DND-41 (cell line): ENCODE data around the gene B3GALNT1.

Source experiments
- ATAC-seq: fragments of 200-7000 bp; cut with Tn5 transposase; 3 replicates; pipeline ENCODE4 v1.9.1; 2021; ENCODE audit warnings: low read depth; ENCODE audit not compliant: insufficient read depth
- DNase-seq: peaks from one replicate; pipeline ENCODE4 v3.0.0-alpha.2; 2020
- H2AFZ ChIP-seq: 2 replicates; pipeline ENCODE4 v1.6.0; 2012; ENCODE audit warnings: low read depth, low read length
- H3K27ac ChIP-seq: 2 replicates; pipeline ENCODE4 v1.5.1; 2012; ENCODE audit warnings: low read length, inconsistent platforms
- H3K27me3 ChIP-seq: fragments of 200-600 bp; sonication (generic); 2 replicates; pipeline ENCODE4 v1.6.0; 2012; ENCODE audit warnings: low read length, mild to moderate bottlenecking, inconsistent platforms; ENCODE audit not compliant: insufficient read depth, poor library complexity
- H3K36me3 ChIP-seq: 2 replicates; pipeline ENCODE4 v1.5.1; 2012; ENCODE audit warnings: low read length, inconsistent platforms; ENCODE audit not compliant: insufficient read depth
- H3K4me1 ChIP-seq: 2 replicates; pipeline ENCODE4 v1.5.1; 2012; ENCODE audit warnings: mild to moderate bottlenecking, low read length; ENCODE audit not compliant: insufficient read depth
- H3K4me2 ChIP-seq: 2 replicates; pipeline ENCODE4 v1.6.0; 2012; ENCODE audit warnings: mild to moderate bottlenecking, moderate library complexity, low read length, inconsistent platforms; ENCODE audit not compliant: insufficient read depth
- H3K4me3 ChIP-seq, 2 experiments: fragments of 200-600 bp in 1 of 2; shearing (Covaris generic) in 1 of 2; 2 replicates each; pipeline ENCODE4 v1.5.1; 2012 to 2016; ENCODE audit warnings: inconsistent platforms in 2 of 2, low read length in 2 of 2, mild to moderate bottlenecking in 2 of 2, low read depth in 1 of 2, moderate library complexity in 1 of 2
- H3K79me2 ChIP-seq: 2 replicates; pipeline ENCODE4 v1.6.0; 2012; ENCODE audit warnings: low read length, inconsistent platforms; ENCODE audit not compliant: insufficient read depth
- H3K9ac ChIP-seq: 2 replicates; pipeline ENCODE4 v1.6.0; 2012; ENCODE audit warnings: low read depth, mild to moderate bottlenecking, inconsistent platforms, low read length, moderate library complexity
- H3K9me3 ChIP-seq: 2 replicates; pipeline ENCODE4 v1.5.1; 2012; ENCODE audit warnings: low read length, moderate library complexity, mild to moderate bottlenecking, inconsistent platforms; ENCODE audit not compliant: insufficient read depth, severe bottlenecking
- H4K20me1 ChIP-seq: 2 replicates; pipeline ENCODE4 v1.6.0; 2012; ENCODE audit warnings: low read length; ENCODE audit not compliant: insufficient read depth
- EZH2 ChIP-seq: IDR thresholded peaks from 3 replicates; pipeline ENCODE4 v1.6.1; 2012; ENCODE audit warnings: borderline replicate concordance, low read depth, mild to moderate bottlenecking, moderate library complexity, low read length, inconsistent platforms; ENCODE audit not compliant: severe bottlenecking
- TF ChIP-seq, protein P1 (sequence below): IDR thresholded peaks from 2 replicates; pipeline ENCODE4 v1.5.1; 2012; ENCODE audit warnings: borderline replicate concordance, low read length, moderate library complexity, mild to moderate bottlenecking; ENCODE audit not compliant: poor library complexity, severe bottlenecking; ENCODE audit errors: extremely low read depth

Gene B3GALNT1

DNA sequence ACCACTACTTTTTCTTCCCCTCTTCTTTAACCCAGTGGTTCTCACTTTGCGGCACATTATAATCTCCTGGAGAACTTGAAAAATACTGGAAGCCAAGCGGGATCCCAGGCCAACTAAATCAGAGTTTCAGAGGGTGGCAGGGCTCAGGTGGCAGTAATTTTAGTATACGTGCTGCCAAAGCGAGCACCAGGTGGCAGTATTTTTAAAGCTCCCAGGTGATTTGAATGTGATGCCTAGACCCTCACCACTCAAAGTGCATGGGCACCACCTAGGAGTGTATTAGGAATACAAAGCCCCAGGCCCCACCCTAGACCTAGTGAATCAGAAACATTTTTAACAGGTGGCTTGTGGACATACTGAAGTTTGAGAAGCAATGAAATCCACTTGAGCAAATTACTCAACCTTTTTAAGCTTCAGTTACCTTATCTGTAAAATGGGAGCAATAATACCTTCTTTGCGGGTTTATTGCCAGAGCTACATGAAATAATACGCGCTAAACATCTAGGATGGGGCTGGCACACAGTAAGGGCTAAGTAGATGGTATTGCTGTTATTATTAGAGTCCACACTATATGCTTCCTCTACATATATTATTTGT lies 8.3 kb downstream of the B3GALNT1 start:
- Histone ChIP-seq H3K4me3 (no peak overlapping the region), H3K9me3 (no peaks in the 10 kb centered on the region), H4K20me1 (no peaks in the 10 kb centered on the region), H3K9ac (no peak overlapping the region), H3K36me3 (no peaks in the 10 kb centered on the region), H3K27me3 (no peaks in the 10 kb centered on the region), H2AFZ (no peak overlapping the region), H3K4me1 (no peaks in the 10 kb centered on the region), H3K4me2 (no peak overlapping the region), H3K27ac (no peak overlapping the region), H3K79me2 (no peaks in the 10 kb centered on the region)
- TF ChIP-seq, protein P1, sequence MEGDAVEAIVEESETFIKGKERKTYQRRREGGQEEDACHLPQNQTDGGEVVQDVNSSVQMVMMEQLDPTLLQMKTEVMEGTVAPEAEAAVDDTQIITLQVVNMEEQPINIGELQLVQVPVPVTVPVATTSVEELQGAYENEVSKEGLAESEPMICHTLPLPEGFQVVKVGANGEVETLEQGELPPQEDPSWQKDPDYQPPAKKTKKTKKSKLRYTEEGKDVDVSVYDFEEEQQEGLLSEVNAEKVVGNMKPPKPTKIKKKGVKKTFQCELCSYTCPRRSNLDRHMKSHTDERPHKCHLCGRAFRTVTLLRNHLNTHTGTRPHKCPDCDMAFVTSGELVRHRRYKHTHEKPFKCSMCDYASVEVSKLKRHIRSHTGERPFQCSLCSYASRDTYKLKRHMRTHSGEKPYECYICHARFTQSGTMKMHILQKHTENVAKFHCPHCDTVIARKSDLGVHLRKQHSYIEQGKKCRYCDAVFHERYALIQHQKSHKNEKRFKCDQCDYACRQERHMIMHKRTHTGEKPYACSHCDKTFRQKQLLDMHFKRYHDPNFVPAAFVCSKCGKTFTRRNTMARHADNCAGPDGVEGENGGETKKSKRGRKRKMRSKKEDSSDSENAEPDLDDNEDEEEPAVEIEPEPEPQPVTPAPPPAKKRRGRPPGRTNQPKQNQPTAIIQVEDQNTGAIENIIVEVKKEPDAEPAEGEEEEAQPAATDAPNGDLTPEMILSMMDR, result peak; percentile 63
- TF ChIP-seq EZH2, result no peak
- peak; percentile 67; the same call in 2 of the 3 replicates for ATAC-seq
- peak; percentile 41 for DNase-seq

DNA sequence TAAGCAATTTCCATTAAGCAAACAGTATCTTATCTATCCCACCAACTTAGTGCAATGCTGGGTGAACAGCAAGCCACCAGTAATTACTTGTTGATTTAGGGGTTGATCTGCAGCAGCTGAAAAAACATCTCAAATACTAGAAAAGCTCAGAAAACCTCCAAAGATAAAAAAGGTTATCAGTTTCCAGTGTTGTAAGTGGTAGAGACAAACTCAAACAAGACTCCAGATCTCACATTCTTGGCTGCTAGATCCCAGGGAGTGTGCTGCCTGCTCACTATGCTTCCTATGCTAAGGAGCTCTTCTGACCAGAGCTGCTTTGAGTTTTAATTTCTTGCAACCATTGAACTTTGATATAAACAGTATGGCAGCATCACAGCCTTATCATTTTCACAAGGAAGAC lies 11.3 kb downstream of the B3GALNT1 start:
- DNase-seq, result no peak
- no peak for ATAC-seq
- Histone ChIP-seq H3K9ac (no peak overlapping the region), H3K4me1 (no peaks in the 10 kb centered on the region), H3K79me2 (no peaks in the 10 kb centered on the region), H2AFZ (no peak overlapping the region), H3K9me3 (no peaks in the 10 kb centered on the region), H4K20me1 (no peaks in the 10 kb centered on the region), H3K4me2 (no peak overlapping the region), H3K27me3 (no peaks in the 10 kb centered on the region), H3K36me3 (no peaks in the 10 kb centered on the region), H3K4me3 (no peak overlapping the region), H3K27ac (no peak overlapping the region)
- TF ChIP-seq EZH2, result no peak
- TF ChIP-seq, protein P1, result no peak

DNA sequence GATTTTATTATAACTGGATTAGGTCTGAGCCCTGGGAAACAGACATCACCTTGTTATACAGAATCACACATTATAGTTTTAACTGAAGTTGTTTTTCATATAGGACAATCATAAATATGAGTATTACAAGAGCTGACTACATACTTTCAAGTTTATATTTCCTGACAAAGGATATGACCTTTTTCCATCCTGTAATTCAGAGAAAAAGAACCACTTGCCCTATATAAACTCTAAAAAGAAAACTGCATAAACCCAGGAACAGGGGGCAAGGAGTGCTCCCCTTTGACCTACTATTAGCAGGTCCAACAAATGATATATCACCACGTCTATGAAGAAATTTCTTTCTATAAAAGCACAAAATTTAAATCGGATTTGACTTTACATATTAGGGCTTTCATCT lies 20.9 kb downstream of the B3GALNT1 start:
- ATAC-seq (no peak), DNase-seq (no peak)
- H3K9me3 ChIP-seq, result no peaks in the 10 kb centered on the region
- H2AFZ ChIP-seq, result no peak overlapping the region
- TF ChIP-seq EZH2, result no peak
- TF ChIP-seq, protein P1, result no peak
- H3K27ac ChIP-seq, result no peak overlapping the region
- no peak overlapping the region for H3K4me2 ChIP-seq
- H3K4me1 ChIP-seq, result peaks cover 10% of the 10 kb centered on the region
- H3K27me3 ChIP-seq, result no peaks in the 10 kb centered on the region
- H3K9ac ChIP-seq, result no peak overlapping the region
- no peaks in the 10 kb centered on the region for H3K79me2 ChIP-seq
- H3K36me3 ChIP-seq, result no peaks in the 10 kb centered on the region
- H4K20me1 ChIP-seq, result no peaks in the 10 kb centered on the region
- no peak overlapping the region for H3K4me3 ChIP-seq
